ENCODE results near the gene TRIM62.

DNA sequence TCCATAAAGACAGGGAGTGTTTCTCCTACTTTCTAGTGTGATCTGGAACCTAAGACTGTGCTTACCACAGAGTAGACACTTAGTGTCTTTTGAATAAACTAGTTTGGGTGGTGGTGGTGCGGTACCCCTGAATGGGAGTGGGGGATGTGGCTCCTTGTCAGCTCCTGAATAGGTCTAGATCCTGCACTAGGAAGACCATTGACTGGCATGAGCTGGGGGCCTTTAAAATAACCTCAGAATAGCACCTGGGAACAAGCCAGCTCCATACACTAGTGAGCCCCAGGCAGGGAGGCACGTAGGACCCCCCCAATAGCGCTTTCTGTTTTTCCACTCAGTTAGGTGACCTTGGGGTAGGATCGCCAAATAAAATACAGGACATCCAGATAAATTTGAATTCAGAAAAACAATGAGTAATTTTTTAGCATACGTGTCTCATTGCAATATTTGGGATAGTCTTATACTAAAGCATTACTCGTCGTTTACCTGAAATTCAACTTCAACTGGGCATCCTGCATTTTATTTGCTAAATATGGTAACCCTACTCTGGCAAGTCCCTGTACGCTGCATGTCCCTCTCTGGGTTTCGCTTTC lies 55.3 kb downstream of the TRIM62 start:
- TF ChIP-seq POLR2AphosphoS5 (IDR thresholded peaks at IDR 0.05; ENCODE audit: insufficient read depth in 1 of 2, low read depth in 1 of 2): no peak
- TF ChIP-seq POLR2A (IDR thresholded peaks at IDR 0.05): no peak

Data from vagina (tissue), 2 donors.